HCT116 (cell line): ENCODE data around the gene CSTPP1.

ENCODE experiments used
- EZH2phosphoT487 ChIP-seq: fragments of 200-600 bp; IDR thresholded peaks from 2 replicates; pipeline ENCODE4 v1.6.1; 2018; ENCODE audit warnings: antibody characterized with exemption, borderline replicate concordance
- POLR2A ChIP-seq: IDR thresholded peaks from 2 replicates; pipeline ENCODE4 v1.7.0; 2011; ENCODE audit warnings: borderline replicate concordance; ENCODE audit not compliant: insufficient read depth, insufficient read length; ENCODE audit errors: extremely low read depth
- SIN3A ChIP-seq: IDR thresholded peaks from 2 replicates; pipeline ENCODE4 v1.6.1; 2012; ENCODE audit warnings: low read depth
- SP1 ChIP-seq: IDR thresholded peaks from 2 replicates; pipeline ENCODE4 v1.6.1; 2012; ENCODE audit warnings: low read depth
- YY1 ChIP-seq: IDR thresholded peaks from 2 replicates; pipeline ENCODE4 v1.6.1; 2011; ENCODE audit warnings: low read length, low read depth, moderate library complexity, mild to moderate bottlenecking; ENCODE audit not compliant: insufficient replicate concordance; ENCODE audit errors: extremely low read depth
- TF ChIP-seq, protein P1 (sequence below), 3 experiments: fragments of 200-600 bp in 1 of 3; sonication (generic) in 1 of 3; IDR thresholded peaks in 2 of 3; conservative IDR thresholded peaks in 1 of 3; 2 replicates each; pipeline ENCODE4 v1.5.1; 2012 to 2017; ENCODE audit warnings: low read depth in 2 of 3, low read length in 2 of 3, antibody characterized with exemption in 1 of 3, borderline replicate concordance in 1 of 3, control low read depth in 1 of 3, mild to moderate bottlenecking in 1 of 3, mixed read lengths in 1 of 3, mixed run types in 1 of 3, moderate library complexity in 1 of 3; ENCODE audit not compliant: insufficient read depth in 1 of 3
- TF ChIP-seq, protein P2 (sequence below): IDR thresholded peaks from 2 replicates; pipeline ENCODE4 v1.6.1; 2012; ENCODE audit warnings: low read depth

DNA sequence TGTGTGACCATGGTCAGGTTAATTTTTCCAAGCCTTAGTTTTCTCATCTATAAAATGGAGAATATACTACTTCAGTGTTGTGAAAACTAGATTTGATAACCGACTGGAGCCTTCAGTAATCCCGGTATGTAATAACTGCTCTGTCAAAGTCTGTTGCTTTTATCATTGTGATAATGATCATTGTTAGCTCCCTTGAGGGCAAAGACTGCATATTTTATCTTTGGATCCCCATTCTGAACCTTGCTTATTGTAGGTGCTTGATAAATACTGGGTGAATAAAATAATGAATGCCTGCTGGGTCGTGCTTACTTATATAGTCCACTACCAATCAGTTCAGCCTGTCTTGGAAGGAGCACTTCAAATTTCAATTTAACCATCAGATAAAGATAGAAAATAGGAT lies 134.8 kb downstream of the CSTPP1 start:
- TF ChIP-seq, protein P1, sequence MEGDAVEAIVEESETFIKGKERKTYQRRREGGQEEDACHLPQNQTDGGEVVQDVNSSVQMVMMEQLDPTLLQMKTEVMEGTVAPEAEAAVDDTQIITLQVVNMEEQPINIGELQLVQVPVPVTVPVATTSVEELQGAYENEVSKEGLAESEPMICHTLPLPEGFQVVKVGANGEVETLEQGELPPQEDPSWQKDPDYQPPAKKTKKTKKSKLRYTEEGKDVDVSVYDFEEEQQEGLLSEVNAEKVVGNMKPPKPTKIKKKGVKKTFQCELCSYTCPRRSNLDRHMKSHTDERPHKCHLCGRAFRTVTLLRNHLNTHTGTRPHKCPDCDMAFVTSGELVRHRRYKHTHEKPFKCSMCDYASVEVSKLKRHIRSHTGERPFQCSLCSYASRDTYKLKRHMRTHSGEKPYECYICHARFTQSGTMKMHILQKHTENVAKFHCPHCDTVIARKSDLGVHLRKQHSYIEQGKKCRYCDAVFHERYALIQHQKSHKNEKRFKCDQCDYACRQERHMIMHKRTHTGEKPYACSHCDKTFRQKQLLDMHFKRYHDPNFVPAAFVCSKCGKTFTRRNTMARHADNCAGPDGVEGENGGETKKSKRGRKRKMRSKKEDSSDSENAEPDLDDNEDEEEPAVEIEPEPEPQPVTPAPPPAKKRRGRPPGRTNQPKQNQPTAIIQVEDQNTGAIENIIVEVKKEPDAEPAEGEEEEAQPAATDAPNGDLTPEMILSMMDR (IDR thresholded peaks at IDR 0.05 in 2 of 3, conservative IDR thresholded peaks at IDR 0.05 in 1 of 3; ENCODE audit: borderline replicate concordance in 1 of 3, insufficient read depth in 1 of 3, low read depth in 2 of 3, low read length in 2 of 3) = no peak
- TF ChIP-seq YY1 = no peak
- TF ChIP-seq POLR2A = no peak
- TF ChIP-seq SP1 = no peak
- TF ChIP-seq EZH2phosphoT487 = no peak
- TF ChIP-seq, protein P2, sequence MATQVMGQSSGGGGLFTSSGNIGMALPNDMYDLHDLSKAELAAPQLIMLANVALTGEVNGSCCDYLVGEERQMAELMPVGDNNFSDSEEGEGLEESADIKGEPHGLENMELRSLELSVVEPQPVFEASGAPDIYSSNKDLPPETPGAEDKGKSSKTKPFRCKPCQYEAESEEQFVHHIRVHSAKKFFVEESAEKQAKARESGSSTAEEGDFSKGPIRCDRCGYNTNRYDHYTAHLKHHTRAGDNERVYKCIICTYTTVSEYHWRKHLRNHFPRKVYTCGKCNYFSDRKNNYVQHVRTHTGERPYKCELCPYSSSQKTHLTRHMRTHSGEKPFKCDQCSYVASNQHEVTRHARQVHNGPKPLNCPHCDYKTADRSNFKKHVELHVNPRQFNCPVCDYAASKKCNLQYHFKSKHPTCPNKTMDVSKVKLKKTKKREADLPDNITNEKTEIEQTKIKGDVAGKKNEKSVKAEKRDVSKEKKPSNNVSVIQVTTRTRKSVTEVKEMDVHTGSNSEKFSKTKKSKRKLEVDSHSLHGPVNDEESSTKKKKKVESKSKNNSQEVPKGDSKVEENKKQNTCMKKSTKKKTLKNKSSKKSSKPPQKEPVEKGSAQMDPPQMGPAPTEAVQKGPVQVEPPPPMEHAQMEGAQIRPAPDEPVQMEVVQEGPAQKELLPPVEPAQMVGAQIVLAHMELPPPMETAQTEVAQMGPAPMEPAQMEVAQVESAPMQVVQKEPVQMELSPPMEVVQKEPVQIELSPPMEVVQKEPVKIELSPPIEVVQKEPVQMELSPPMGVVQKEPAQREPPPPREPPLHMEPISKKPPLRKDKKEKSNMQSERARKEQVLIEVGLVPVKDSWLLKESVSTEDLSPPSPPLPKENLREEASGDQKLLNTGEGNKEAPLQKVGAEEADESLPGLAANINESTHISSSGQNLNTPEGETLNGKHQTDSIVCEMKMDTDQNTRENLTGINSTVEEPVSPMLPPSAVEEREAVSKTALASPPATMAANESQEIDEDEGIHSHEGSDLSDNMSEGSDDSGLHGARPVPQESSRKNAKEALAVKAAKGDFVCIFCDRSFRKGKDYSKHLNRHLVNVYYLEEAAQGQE = no peak
- no peak for TF ChIP-seq SIN3A
